BJ (cell line): ENCODE data around the gene ELOVL2. TPM values are rescaled to one million over a fixed set of nuclear protein-coding genes. Genes with fewer than 3 reads are reported as not detected.

Source experiments
- CTCF ChIA-PET: fragments of 350-600 bp; formaldehyde crosslinking; extraction: SDS; loops from one replicate; lab custom pipeline; 2021; ENCODE audit warnings: antibody characterized with exemption, inconsistent platforms; lab: Yijun Ruan, JAX
- POLR2A ChIA-PET: fragments of 300-600 bp; sonication (Branson Sonifier 250); formaldehyde crosslinking; extraction: SDS; loops from one replicate; lab custom pipeline; 2021; ENCODE audit warnings: antibody characterized with exemption; lab: Charles Lee
- DNase-seq: peaks from one replicate; pipeline ENCODE4 v3.0.0-alpha.2; 2011; ENCODE audit warnings: low read depth
- H3K27me3 ChIP-seq: 2 replicates; pipeline ENCODE4 v1.6.0; 2011; ENCODE audit warnings: low read length; ENCODE audit not compliant: control insufficient read depth, insufficient read depth
- H3K36me3 ChIP-seq: 2 replicates; pipeline ENCODE4 v1.5.1; 2011; ENCODE audit warnings: low read length; ENCODE audit not compliant: control insufficient read depth, insufficient read depth
- H3K4me3 ChIP-seq: 2 replicates; pipeline ENCODE4 v1.5.1; 2011; ENCODE audit warnings: low read depth, mild to moderate bottlenecking, control low read depth, low read length
- CTCF ChIP-seq: IDR thresholded peaks from 2 replicates; pipeline ENCODE4 v1.5.1; 2011; ENCODE audit warnings: low read depth, mild to moderate bottlenecking, control low read depth, inconsistent platforms, low read length, moderate library complexity; ENCODE audit not compliant: insufficient read depth
- polyA plus RNA-seq: library from polyadenylated mRNA; depleted of rRNA; stranded (reverse); fragments of >200 nt; gene quantifications from 2 replicates; pipeline ENCODE4 v1.2.3, GENCODE V29; 2011

ELOVL2 gene
- polyA plus RNA-seq, 1 experiment = 0.17 TPM

GRCh38 chr6:11076540-11076939, 32.4 kb upstream of the ELOVL2 start:
- TF ChIP-seq CTCF = no peak
- ChIA-PET CTCF (interaction anchor here (1.1 kb wide), 1 partner anchor 17 kb away, joined by 3 read pairs; the partner anchor contains the start of gene SMIM13), POLR2A (no interaction called here)
- Histone ChIP-seq H3K27me3 (no peaks in the 10 kb centered on the region), H3K36me3 (no peaks in the 10 kb centered on the region), H3K4me3 (no peak overlapping the region)
- no peak for DNase-seq

GRCh38 chr6:11072101-11072500, 28.0 kb upstream of the ELOVL2 start:
- Histone ChIP-seq H3K4me3 (no peak overlapping the region), H3K36me3 (no peaks in the 10 kb centered on the region), H3K27me3 (no peaks in the 10 kb centered on the region)
- POLR2A ChIA-PET = no interaction called here
- no peak for TF ChIP-seq CTCF
- CTCF ChIA-PET = interaction anchor here (0.5 to 8.0 kb wide), 3 partner anchors 10 to 187 kb away, joined by 3 to 159 read pairs (median 38); no protein-coding TSS in a partner anchor
- no peak for DNase-seq

DNA sequence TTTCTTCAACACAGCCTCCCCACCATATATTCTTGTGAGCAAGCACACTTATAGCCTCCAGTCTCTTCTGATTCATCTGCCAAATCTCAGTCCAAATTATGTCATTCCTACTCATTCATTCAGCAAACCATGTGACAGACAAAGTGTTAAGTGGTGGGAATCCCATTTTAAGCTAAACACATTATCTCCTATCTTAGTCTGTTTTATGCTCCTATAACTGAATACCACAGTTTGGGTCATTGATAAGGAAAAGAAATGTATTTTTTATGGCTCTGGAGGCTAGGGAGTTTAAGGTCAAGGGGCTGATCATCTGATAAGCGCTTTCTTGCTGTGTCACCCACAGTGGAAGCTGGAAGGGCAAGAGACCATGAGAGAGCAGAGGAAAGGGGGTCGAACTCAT, 25.7 kb upstream of the ELOVL2 start:
- TF ChIP-seq CTCF = no peak
- CTCF ChIA-PET = interaction anchor here (0.7 to 8.0 kb wide), 12 partner anchors 8 to 428 kb away, joined by 3 to 159 read pairs (median 4); partner anchors contain the start of gene SMIM13
- Histone ChIP-seq H3K4me3 (no peak overlapping the region), H3K36me3 (no peaks in the 10 kb centered on the region), H3K27me3 (no peaks in the 10 kb centered on the region)
- POLR2A ChIA-PET = no interaction called here
- DNase-seq = no peak

GRCh38 chr6:11067348-11067747, 23.2 kb upstream of the ELOVL2 start:
- ChIA-PET CTCF (interaction anchor here (1.4 to 6.5 kb wide), 5 partner anchors 8 to 508 kb away, joined by 4 to 41 read pairs (median 11); no protein-coding TSS in a partner anchor), POLR2A (no interaction called here)
- TF ChIP-seq CTCF = no peak
- Histone ChIP-seq H3K27me3 (no peaks in the 10 kb centered on the region), H3K36me3 (no peaks in the 10 kb centered on the region), H3K4me3 (no peak overlapping the region)
- DNase-seq = no peak

GRCh38 chr6:11066505-11067347, 22.6 kb upstream of the ELOVL2 start:
- no peaks in the 10 kb centered on the region for H3K36me3 ChIP-seq
- CTCF ChIA-PET = interaction anchor here (1.2 to 6.5 kb wide), 6 partner anchors 8 to 509 kb away, joined by 3 to 41 read pairs (median 8); no protein-coding TSS in a partner anchor
- no peaks in the 10 kb centered on the region for H3K27me3 ChIP-seq
- TF ChIP-seq CTCF = no peak
- POLR2A ChIA-PET = no interaction called here
- no peak for DNase-seq
- H3K4me3 ChIP-seq = no peak overlapping the region
